GM21360 (cell line): Measurements from ENCODE around the gene FBXO4.
"Not testable (repeated sequence)": the region's sequence is repeated elsewhere in the genome, so short reads cannot be mapped to it uniquely, and the experiment has no call there.

Experiments used
- ATAC-seq: cut with Tn5 transposase; IDR thresholded peaks from one replicate; pipeline ENCODE4 v1.9.1; 2021; ENCODE audit warnings: mild to moderate bottlenecking, moderate library complexity; ENCODE audit not compliant: unreplicated experiment

The FBXO4 gene

DNA sequence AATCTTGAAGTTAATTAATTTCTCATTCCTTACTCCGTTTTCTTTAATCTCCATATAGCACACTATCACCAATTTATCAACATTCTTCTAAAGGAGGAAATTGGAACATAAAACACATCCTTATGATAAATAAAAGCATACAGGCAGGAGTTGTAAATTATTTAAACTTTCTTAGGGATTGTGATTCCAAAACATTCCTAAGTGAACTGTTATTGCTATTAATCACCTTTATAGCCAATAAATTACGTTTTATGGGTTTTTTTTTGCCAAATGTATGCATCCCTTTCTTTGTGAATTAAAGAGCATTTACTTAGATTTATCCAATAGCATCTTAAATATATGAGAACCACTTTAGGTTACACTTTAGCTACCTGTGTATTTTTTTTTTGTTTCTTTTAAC, 55.3 kb downstream of the FBXO4 start:
- no peak for ATAC-seq

DNA sequence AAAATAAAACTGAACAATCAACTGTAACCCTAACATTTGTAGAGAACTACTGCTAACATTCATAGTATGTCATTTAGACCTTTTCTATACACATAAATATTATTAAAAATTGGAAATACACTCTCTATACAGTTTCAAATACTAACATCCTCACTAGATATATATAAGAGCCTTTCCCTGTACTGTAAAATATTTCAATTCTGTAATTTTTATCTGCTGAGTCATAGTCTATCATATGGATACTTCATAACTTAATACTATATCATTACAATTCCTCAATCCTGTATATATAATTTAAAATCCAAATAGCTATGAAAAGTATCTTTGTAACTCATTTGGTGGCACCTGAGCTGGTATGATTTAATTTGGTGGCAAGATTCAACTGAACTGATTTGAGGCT, 55.8 kb downstream of the FBXO4 start:
- no peak for ATAC-seq

DNA sequence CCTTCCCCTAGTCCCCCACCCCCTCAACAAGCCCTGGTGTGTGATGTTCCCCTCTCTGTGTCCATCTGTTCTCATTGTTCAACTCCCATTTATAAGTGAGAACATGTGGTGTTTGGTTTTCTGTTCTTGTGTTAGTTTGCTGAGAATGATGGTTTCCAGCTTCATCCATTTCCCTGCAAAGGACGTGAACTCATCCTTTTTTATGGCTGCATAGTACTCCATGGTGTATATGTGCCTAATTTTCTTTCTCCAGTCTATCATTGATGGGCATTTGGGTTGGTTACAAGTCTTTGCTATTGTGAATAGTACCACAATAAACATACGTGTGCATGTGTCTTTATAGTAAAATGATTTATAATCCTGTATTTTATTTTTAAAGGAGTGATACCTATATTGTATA, 57.8 kb downstream of the FBXO4 start:
- not testable (repeated sequence) for ATAC-seq

GRCh38 chr5:41983284-41983683, 58.2 kb downstream of the FBXO4 start:
- ATAC-seq, result no peak

- no peak for ATAC-seq
Measured at GRCh38 chr5:41985945-41986695, 61.0 kb downstream of the FBXO4 start.
